GM18517 (cell line): ENCODE results near the gene IGSF5.
"Not testable (repeated sequence)": the region's sequence is repeated elsewhere in the genome, so short reads cannot be mapped to it uniquely, and the experiment has no call there.

ENCODE experiments used
- ATAC-seq: cut with Tn5 transposase; IDR thresholded peaks from one replicate; pipeline ENCODE4 v1.9.1; 2021; ENCODE audit warnings: mild to moderate bottlenecking, moderate library complexity; ENCODE audit not compliant: unreplicated experiment

The IGSF5 gene

GRCh38 chr21:39744883-39745282, at the start of gene IGSF5:
Gene IGSF5, plus strand, starts transcription at chr21:39745183. Its CDS starts 327 bp downstream, at chr21:39745510.
- not testable (repeated sequence) for ATAC-seq

GRCh38 chr21:39696196-39696595, 48.8 kb upstream of the IGSF5 start:
- no peak for ATAC-seq

- no peak for ATAC-seq
Observed at GRCh38 chr21:39696618-39697017, 48.4 kb upstream of the IGSF5 start.

GRCh38 chr21:39700318-39700717, 44.7 kb upstream of the IGSF5 start:
- no peak for ATAC-seq

GRCh38 chr21:39703578-39703977, 41.4 kb upstream of the IGSF5 start:
- ATAC-seq, result no peak

- no peak for ATAC-seq
Observed at GRCh38 chr21:39705849-39706248, 39.1 kb upstream of the IGSF5 start.

- no peak for ATAC-seq
Observed at GRCh38 chr21:39707316-39707715, 37.7 kb upstream of the IGSF5 start.

GRCh38 chr21:39710866-39711265, 34.1 kb upstream of the IGSF5 start:
- ATAC-seq, result no peak

GRCh38 chr21:39712273-39712672, 32.7 kb upstream of the IGSF5 start:
- no peak for ATAC-seq

- ATAC-seq, result no peak
Observed at GRCh38 chr21:39712976-39713375, 32.0 kb upstream of the IGSF5 start.

- no peak for ATAC-seq
Observed at GRCh38 chr21:39713905-39714304, 31.1 kb upstream of the IGSF5 start.

GRCh38 chr21:39714331-39714730, 30.7 kb upstream of the IGSF5 start:
- ATAC-seq, result no peak

GRCh38 chr21:39715804-39716397, 29.1 kb upstream of the IGSF5 start:
- no peak for ATAC-seq

- no peak for ATAC-seq
Observed at GRCh38 chr21:39720126-39720778, 24.7 kb upstream of the IGSF5 start.

- no peak for ATAC-seq
Observed at GRCh38 chr21:39721885-39722284, 23.1 kb upstream of the IGSF5 start.

- no peak for ATAC-seq
Observed at GRCh38 chr21:39724944-39725343, 20.0 kb upstream of the IGSF5 start.

- no peak for ATAC-seq
Observed at GRCh38 chr21:39726133-39726532, 18.9 kb upstream of the IGSF5 start.

GRCh38 chr21:39727401-39728120, 17.4 kb upstream of the IGSF5 start:
- no peak for ATAC-seq

- no peak for ATAC-seq
Observed at GRCh38 chr21:39728341-39728740, 16.6 kb upstream of the IGSF5 start.

GRCh38 chr21:39730418-39731157, 14.4 kb upstream of the IGSF5 start:
- no peak for ATAC-seq

- ATAC-seq, result no peak
Observed at GRCh38 chr21:39736716-39737115, 8.3 kb upstream of the IGSF5 start.
